Urinary bladder (tissue), 4 donors: ENCODE measurements around the gene RGCC. TPM values are rescaled to one million over a fixed set of nuclear protein-coding genes. Genes with fewer than 3 reads are reported as not detected.
"Not testable (repeated sequence)": the region's sequence is repeated elsewhere in the genome, so short reads cannot be mapped to it uniquely, and the experiment has no call there.

Experiments used
- DNase-seq: peaks from one replicate; pipeline ENCODE4 v3.0.0-alpha.2; 2015; ENCODE audit errors: extremely low spot score
- H3K27ac ChIP-seq: one replicate; pipeline ENCODE4 v1.5.1; 2013; ENCODE audit warnings: low read depth, mild to moderate bottlenecking, moderate library complexity
- H3K36me3 ChIP-seq: one replicate; pipeline ENCODE4 v1.6.1; 2013; ENCODE audit warnings: mild to moderate bottlenecking, moderate library complexity; ENCODE audit not compliant: insufficient read depth
- H3K4me1 ChIP-seq: one replicate; pipeline ENCODE4 v1.6.1; 2013; ENCODE audit warnings: mild to moderate bottlenecking, moderate library complexity; ENCODE audit not compliant: insufficient read depth
- H3K4me3 ChIP-seq: one replicate; pipeline ENCODE4 v1.5.1; 2013; ENCODE audit warnings: low read depth, low read length
- WGBS: extraction: QIAGEN DNeasy Blood & Tissue Kit; methylation state at CpG from one replicate; pipeline ENCODE4 v1.1.7; 2013; 5-methylcytosine and 5-hydroxymethylcytosine counted together
- polyA plus RNA-seq: library from polyadenylated mRNA; stranded (reverse); fragments of 200-250 nt; gene quantifications from one replicate; pipeline ENCODE4 v1.2.3, GENCODE V29; 2013
- total RNA-seq: library from RNA; depleted of rRNA; stranded (reverse); fragments of >200 nt; gene quantifications from one replicate; pipeline ENCODE4 v1.2.3, GENCODE V29; 2014
- donor health status: healthy with polysubstance abuse.
- donor health status: healthy.

Gene RGCC
- total and polyA plus RNA-seq, 2 donors, result 21.1 to 50.2 TPM

GRCh38 chr13:41503356-41503755, 46.0 kb downstream of the RGCC start:
- H3K4me3 ChIP-seq, result no peak overlapping the region
- H3K4me1 ChIP-seq, result no peaks in the 10 kb centered on the region
- no peak overlapping the region for H3K27ac ChIP-seq
- 92% methylated on average over 3 of the region's 3 CpGs for WGBS
- no peaks in the 10 kb centered on the region for H3K36me3 ChIP-seq
- DNase-seq, result no peak

GRCh38 chr13:41504657-41505056, 47.3 kb downstream of the RGCC start:
- H3K36me3 ChIP-seq, DNase-seq, H3K27ac ChIP-seq, H3K4me1 ChIP-seq, H3K4me3 ChIP-seq: not testable (repeated sequence)

- no peak for DNase-seq
- H3K36me3 ChIP-seq, result no peaks in the 10 kb centered on the region
- WGBS, result 60% methylated on average over 2 of the region's 2 CpGs
- no peak overlapping the region for H3K27ac ChIP-seq
- H3K4me3 ChIP-seq, result no peak overlapping the region
- H3K4me1 ChIP-seq, result no peaks in the 10 kb centered on the region
Measured at GRCh38 chr13:41505209-41505835, 48.0 kb downstream of the RGCC start.

- Histone ChIP-seq H3K4me1 (no peaks in the 10 kb centered on the region), H3K36me3 (no peaks in the 10 kb centered on the region), H3K27ac (no peak overlapping the region), H3K4me3 (no peak overlapping the region)
- 86% methylated on average over 1 of the region's 1 CpG for WGBS
- DNase-seq, result no peak
Measured at GRCh38 chr13:41506312-41506711, 49.0 kb downstream of the RGCC start.

GRCh38 chr13:41509971-41510370, 52.6 kb downstream of the RGCC start:
- no peak overlapping the region for H3K27ac ChIP-seq
- no peak overlapping the region for H3K4me3 ChIP-seq
- H3K36me3 ChIP-seq, result no peaks in the 10 kb centered on the region
- WGBS, result 80% methylated on average over 3 of the region's 3 CpGs
- no peaks in the 10 kb centered on the region for H3K4me1 ChIP-seq
- DNase-seq, result no peak

GRCh38 chr13:41511827-41512226, 54.5 kb downstream of the RGCC start:
- H3K4me1 ChIP-seq, result no peaks in the 10 kb centered on the region
- H3K4me3 ChIP-seq, result no peak overlapping the region
- WGBS, result 95% methylated on average over 1 of the region's 1 CpG
- no peaks in the 10 kb centered on the region for H3K36me3 ChIP-seq
- DNase-seq, result no peak
- H3K27ac ChIP-seq, result no peak overlapping the region

- Histone ChIP-seq H3K27ac (no peak overlapping the region), H3K36me3 (no peaks in the 10 kb centered on the region), H3K4me1 (no peaks in the 10 kb centered on the region), H3K4me3 (no peak overlapping the region)
- no peak for DNase-seq
- WGBS, result 95% methylated on average over 9 of the region's 9 CpGs
Measured at GRCh38 chr13:41512441-41512840, 55.1 kb downstream of the RGCC start.

GRCh38 chr13:41513600-41513999, 56.2 kb downstream of the RGCC start:
- Histone ChIP-seq H3K36me3 (no peaks in the 10 kb centered on the region), H3K27ac (no peak overlapping the region), H3K4me3 (no peak overlapping the region), H3K4me1 (no peaks in the 10 kb centered on the region)
- no peak for DNase-seq
- 94% methylated on average over 11 of the region's 11 CpGs for WGBS

GRCh38 chr13:41514853-41515395, 57.6 kb downstream of the RGCC start:
- H3K4me3 ChIP-seq, result no peak overlapping the region
- H3K36me3 ChIP-seq, result no peaks in the 10 kb centered on the region
- DNase-seq, result no peak
- no peaks in the 10 kb centered on the region for H3K4me1 ChIP-seq
- 85% methylated on average over 7 of the region's 7 CpGs for WGBS
- H3K27ac ChIP-seq, result no peak overlapping the region

GRCh38 chr13:41515491-41516139, 58.3 kb downstream of the RGCC start:
- Histone ChIP-seq H3K4me1 (no peaks in the 10 kb centered on the region), H3K27ac (no peak overlapping the region), H3K36me3 (no peaks in the 10 kb centered on the region), H3K4me3 (no peak overlapping the region)
- 83% methylated on average over 15 of the region's 15 CpGs for WGBS
- no peak for DNase-seq

- Histone ChIP-seq H3K27ac (no peak overlapping the region), H3K4me3 (no peak overlapping the region), H3K36me3 (no peaks in the 10 kb centered on the region), H3K4me1 (no peaks in the 10 kb centered on the region)
- no peak for DNase-seq
- WGBS, result 97% methylated on average over 3 of the region's 3 CpGs
Measured at GRCh38 chr13:41516166-41516565, 58.8 kb downstream of the RGCC start.

GRCh38 chr13:41516760-41517159, 59.4 kb downstream of the RGCC start:
- 91% methylated on average over 4 of the region's 4 CpGs for whole genome bisulfite sequencing
- no peak overlapping the region for H3K4me3 ChIP-seq

GRCh38 chr13:41520016-41520659, 62.8 kb downstream of the RGCC start:
- H3K4me3 ChIP-seq, result no peak overlapping the region
- 81% methylated on average over 7 of the region's 7 CpGs for WGBS
- H3K36me3 ChIP-seq, result no peaks in the 10 kb centered on the region
- no peak overlapping the region for H3K27ac ChIP-seq
- no peaks in the 10 kb centered on the region for H3K4me1 ChIP-seq
- DNase-seq, result no peak

More at GRCh38 chr13:41516760-41517159, 59.4 kb downstream of the RGCC start:
- Histone ChIP-seq H3K27ac (no peak overlapping the region), H3K36me3 (no peaks in the 10 kb centered on the region), H3K4me1 (no peaks in the 10 kb centered on the region)
- DNase-seq, result no peak
